Measurements from ENCODE around the gene CSAD. TPM values are rescaled to one million over a fixed set of nuclear protein-coding genes. Genes with fewer than 3 reads are reported as not detected.
A peak's percentile ranks its signal among the peaks of the same experiment; 100 is the strongest.

Gene CSAD
- total and polyA plus RNA-seq, 2 donors (not counting 1 experiment from before 2014, with no cell fraction given) = 57.0 to 64.6 TPM

GRCh38 chr12:53182903-53183302, 2.2 kb upstream of the CSAD start:
- no peak overlapping the region for H3K27ac ChIP-seq (ENCODE audit: low read length in 2 of 2)

GRCh38 chr12:53181935-53182334, 1.2 kb upstream of the CSAD start:
- intact Hi-C loops (cut with micrococcal nuclease) = loop anchor here (2.0 to 5.0 kb wide), 5 partner anchors 17 to 319 kb away; partner anchors contain the start of genes ITGB7, PCBP2 and TARBP2
- 93% methylated on average over 2 of the region's 2 CpGs for WGBS (ENCODE audit: insufficient coverage)
- H3K9ac ChIP-seq (ENCODE audit: low read length) = peak overlapping the region; percentile 78

More at GRCh38 chr12:53182903-53183302, 2.2 kb upstream of the CSAD start:
- Mint-ChIP-seq H3K4me1 (peaks cover 54% of the 10 kb centered on the region), H3K27ac (peak overlapping the region; percentile 41), H3K9me3 (ENCODE audit: insufficient read depth) (no peaks in the 10 kb centered on the region), H3K27me3 (no peaks in the 10 kb centered on the region), H3K4me3 (peak overlapping the region; percentile 95)
- WGBS (ENCODE audit: insufficient coverage) = no CpG with 5 or more reads among the region's 2 CpGs
- no peak for TF ChIP-seq EZH2 (IDR thresholded peaks at IDR 0.05; ENCODE audit: borderline replicate concordance, insufficient read depth, low read depth, low read length, poor library complexity, severe bottlenecking)
- TF ChIP-seq, protein P1, sequence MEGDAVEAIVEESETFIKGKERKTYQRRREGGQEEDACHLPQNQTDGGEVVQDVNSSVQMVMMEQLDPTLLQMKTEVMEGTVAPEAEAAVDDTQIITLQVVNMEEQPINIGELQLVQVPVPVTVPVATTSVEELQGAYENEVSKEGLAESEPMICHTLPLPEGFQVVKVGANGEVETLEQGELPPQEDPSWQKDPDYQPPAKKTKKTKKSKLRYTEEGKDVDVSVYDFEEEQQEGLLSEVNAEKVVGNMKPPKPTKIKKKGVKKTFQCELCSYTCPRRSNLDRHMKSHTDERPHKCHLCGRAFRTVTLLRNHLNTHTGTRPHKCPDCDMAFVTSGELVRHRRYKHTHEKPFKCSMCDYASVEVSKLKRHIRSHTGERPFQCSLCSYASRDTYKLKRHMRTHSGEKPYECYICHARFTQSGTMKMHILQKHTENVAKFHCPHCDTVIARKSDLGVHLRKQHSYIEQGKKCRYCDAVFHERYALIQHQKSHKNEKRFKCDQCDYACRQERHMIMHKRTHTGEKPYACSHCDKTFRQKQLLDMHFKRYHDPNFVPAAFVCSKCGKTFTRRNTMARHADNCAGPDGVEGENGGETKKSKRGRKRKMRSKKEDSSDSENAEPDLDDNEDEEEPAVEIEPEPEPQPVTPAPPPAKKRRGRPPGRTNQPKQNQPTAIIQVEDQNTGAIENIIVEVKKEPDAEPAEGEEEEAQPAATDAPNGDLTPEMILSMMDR (IDR thresholded peaks at IDR 0.05) = no peak
- H3K27me3 ChIP-seq (replicated peaks in 1 of 4; ENCODE audit: control extremely low read depth in 1 of 4, control insufficient read depth in 3 of 4, insufficient read depth in 4 of 4, low read length in 3 of 4) = no peaks in the 10 kb centered on the region
- H3K4me3 ChIP-seq (ENCODE audit: control extremely low read depth in 1 of 5, extremely low read depth in 1 of 5, insufficient read depth in 1 of 5, low read depth in 2 of 5, low read length in 4 of 5) = no peak overlapping the region
- peaks cover 43% of the 10 kb centered on the region for H3K79me2 ChIP-seq (ENCODE audit: control insufficient read depth, insufficient read depth, low read length)
- no peak overlapping the region for H3K9ac ChIP-seq (ENCODE audit: low read length)
- H3K9me3 ChIP-seq (ENCODE audit: control extremely low read depth in 1 of 3, control insufficient read depth in 2 of 3, insufficient read depth in 1 of 3, low read length in 2 of 3) = no peaks in the 10 kb centered on the region
- intact Hi-C loops (cut with micrococcal nuclease) = loop anchor here (5.0 kb wide), 1 partner anchor 269 kb away; the partner anchor contains the start of gene PCBP2
- peak overlapping the region; percentile 77 for H3K4me2 ChIP-seq (replicated peaks; ENCODE audit: low read depth, low read length, poor library complexity, severe bottlenecking)
- POLR2A ChIA-PET = interaction anchor here (1.1 kb wide), 1 partner anchor 19 kb away, joined by 4 read pairs; no protein-coding TSS in a partner anchor
- peaks cover 28 to 38% of the 10 kb centered on the region in 2 donors for H3K4me1 ChIP-seq (ENCODE audit: control insufficient read depth in 2 of 2, insufficient read depth in 2 of 2, low read length in 2 of 2)
- peaks cover 6 to 61% of the 10 kb centered on the region in 2 experiments for H3K36me3 ChIP-seq (replicated peaks in 1 of 2; ENCODE audit: control extremely low read depth in 1 of 2, control insufficient read depth in 1 of 2, extremely low read depth in 1 of 2, insufficient read depth in 2 of 2, low read length in 1 of 2)
- H4K20me1 ChIP-seq (ENCODE audit: control insufficient read depth, insufficient read depth, low read length, poor library complexity, severe bottlenecking) = peaks cover 68% of the 10 kb centered on the region
- no peak for DNase-seq
- no peak for ATAC-seq (ENCODE audit: low read depth)
- CTCF ChIA-PET = interaction anchor here (1.3 to 7.6 kb wide), 6 partner anchors 16 to 117 kb away, joined by 4 to 56 read pairs (median 34); partner anchors contain the start of genes ESPL1 and PFDN5
- no peak overlapping the region for H2AFZ ChIP-seq (ENCODE audit: insufficient read depth, low read depth, low read length, poor library complexity, severe bottlenecking)

More at GRCh38 chr12:53181935-53182334, 1.2 kb upstream of the CSAD start:
- Histone ChIP-seq H3K9me3 (ENCODE audit: control extremely low read depth in 1 of 3, control insufficient read depth in 2 of 3, insufficient read depth in 1 of 3, low read length in 2 of 3) (no peaks in the 10 kb centered on the region), H3K4me3 (ENCODE audit: control extremely low read depth in 1 of 5, extremely low read depth in 1 of 5, insufficient read depth in 1 of 5, low read depth in 2 of 5, low read length in 4 of 5) (peak overlapping the region in 2 of 5 experiments; percentile 87 to 92), H3K79me2 (ENCODE audit: control insufficient read depth, insufficient read depth, low read length) (peaks cover 43% of the 10 kb centered on the region), H4K20me1 (ENCODE audit: control insufficient read depth, insufficient read depth, low read length, poor library complexity, severe bottlenecking) (peaks cover 59% of the 10 kb centered on the region), H3K4me2 (replicated peaks; ENCODE audit: low read depth, low read length, poor library complexity, severe bottlenecking) (peak overlapping the region; percentile 77), H3K27ac (ENCODE audit: low read length in 2 of 2) (peak overlapping the region in 1 of 2 donors; percentile 23), H3K27me3 (replicated peaks in 1 of 4; ENCODE audit: control extremely low read depth in 1 of 4, control insufficient read depth in 3 of 4, insufficient read depth in 4 of 4, low read length in 3 of 4) (no peaks in the 10 kb centered on the region), H3K4me1 (ENCODE audit: control insufficient read depth in 2 of 2, insufficient read depth in 2 of 2, low read length in 2 of 2) (peaks cover 28 to 38% of the 10 kb centered on the region in 2 donors), H2AFZ (ENCODE audit: insufficient read depth, low read depth, low read length, poor library complexity, severe bottlenecking) (no peak overlapping the region), H3K36me3 (replicated peaks in 1 of 2; ENCODE audit: control extremely low read depth in 1 of 2, control insufficient read depth in 1 of 2, extremely low read depth in 1 of 2, insufficient read depth in 2 of 2, low read length in 1 of 2) (peaks cover 6 to 52% of the 10 kb centered on the region in 2 experiments)
- no peaks in the 10 kb centered on the region for H3K9me3 Mint-ChIP-seq (ENCODE audit: insufficient read depth)
- ChIA-PET POLR2A (interaction anchor here (1.0 to 2.2 kb wide), 5 partner anchors 9 to 176 kb away, joined by 3 to 8 read pairs (median 4); partner anchors contain the start of gene EIF4B), CTCF (interaction anchor here (0.6 to 7.6 kb wide), 10 partner anchors 13 to 116 kb away, joined by 3 to 56 read pairs (median 10); partner anchors contain the start of genes ESPL1 and PFDN5)
- H3K27me3 Mint-ChIP-seq = no peaks in the 10 kb centered on the region
- DNase-seq (no peak), ATAC-seq (ENCODE audit: low read depth) (no peak)
- TF ChIP-seq, protein P1 (IDR thresholded peaks at IDR 0.05) = no peak
- H3K27ac Mint-ChIP-seq = peak overlapping the region; percentile 12
- H3K4me1 Mint-ChIP-seq = peaks cover 54% of the 10 kb centered on the region
- H3K4me3 Mint-ChIP-seq = peak overlapping the region; percentile 95
